ENCODE measurements around the gene SUSD4.

Gene SUSD4

GRCh38 chr1:223231011-223231572, 132.9 kb downstream of the SUSD4 start:
- no peak for DNase-seq (ENCODE audit: low read depth, low spot score)

- no peak for DNase-seq (ENCODE audit: low read depth, low spot score)
These were observed 133.7 kb downstream of the SUSD4 start for GRCh38 chr1:223230161-223230881.

GRCh38 chr1:223229756-223230155, 134.2 kb downstream of the SUSD4 start:
- no peak for DNase-seq (ENCODE audit: low read depth, low spot score)

- no peak for DNase-seq (ENCODE audit: low read depth, low spot score)
These were observed 134.9 kb downstream of the SUSD4 start for GRCh38 chr1:223228931-223229528.

- no peak for DNase-seq (ENCODE audit: low read depth, low spot score)
These were observed 135.8 kb downstream of the SUSD4 start for GRCh38 chr1:223228201-223228600.

GRCh38 chr1:223227486-223228196, 136.3 kb downstream of the SUSD4 start:
- DNase-seq (ENCODE audit: low read depth, low spot score) = no peak

- no peak for DNase-seq (ENCODE audit: low read depth, low spot score)
These were observed 136.9 kb downstream of the SUSD4 start for GRCh38 chr1:223227031-223227430.

GRCh38 chr1:223226271-223226670, 137.7 kb downstream of the SUSD4 start:
- DNase-seq (ENCODE audit: low read depth, low spot score) = no peak

- no peak for DNase-seq (ENCODE audit: low read depth, low spot score)
These were observed 138.5 kb downstream of the SUSD4 start for GRCh38 chr1:223225481-223225880.

GRCh38 chr1:223225061-223225460, 138.9 kb downstream of the SUSD4 start:
- no peak for DNase-seq (ENCODE audit: low read depth, low spot score)

- DNase-seq (ENCODE audit: low read depth, low spot score) = no peak
These were observed 139.5 kb downstream of the SUSD4 start for GRCh38 chr1:223224465-223224864.

GRCh38 chr1:223223091-223223995, 140.6 kb downstream of the SUSD4 start:
- DNase-seq (ENCODE audit: low read depth, low spot score) = no peak

GRCh38 chr1:223222377-223222776, 141.6 kb downstream of the SUSD4 start:
- no peak for DNase-seq (ENCODE audit: low read depth, low spot score)

GRCh38 chr1:223221686-223222085, 142.3 kb downstream of the SUSD4 start:
- no peak for DNase-seq (ENCODE audit: low read depth, low spot score)

- no peak for DNase-seq (ENCODE audit: low read depth, low spot score)
These were observed 143.9 kb downstream of the SUSD4 start for GRCh38 chr1:223219846-223220610.

- DNase-seq (ENCODE audit: low read depth, low spot score) = no peak
These were observed 144.7 kb downstream of the SUSD4 start for GRCh38 chr1:223219318-223219635.

GRCh38 chr1:223217781-223218180, 146.2 kb downstream of the SUSD4 start:
- no peak for DNase-seq (ENCODE audit: low read depth, low spot score)

- no peak for DNase-seq (ENCODE audit: low read depth, low spot score)
These were observed 147.3 kb downstream of the SUSD4 start for GRCh38 chr1:223216531-223217205.

GRCh38 chr1:223216074-223216473, 147.9 kb downstream of the SUSD4 start:
- DNase-seq (ENCODE audit: low read depth, low spot score) = no peak

- no peak for DNase-seq (ENCODE audit: low read depth, low spot score)
These were observed 148.9 kb downstream of the SUSD4 start for GRCh38 chr1:223215026-223215425.
